Ammon's horn (tissue), 1 donor: ENCODE data around the gene S100A16.
"Not testable (repeated sequence)": the region's sequence is repeated elsewhere in the genome, so short reads cannot be mapped to it uniquely, and the experiment has no call there.

Experiments used
- DNase-seq: peaks from one replicate; pipeline ENCODE4 v3.0.0-alpha.2; 2016; ENCODE audit warnings: low spot score

The S100A16 gene

DNA sequence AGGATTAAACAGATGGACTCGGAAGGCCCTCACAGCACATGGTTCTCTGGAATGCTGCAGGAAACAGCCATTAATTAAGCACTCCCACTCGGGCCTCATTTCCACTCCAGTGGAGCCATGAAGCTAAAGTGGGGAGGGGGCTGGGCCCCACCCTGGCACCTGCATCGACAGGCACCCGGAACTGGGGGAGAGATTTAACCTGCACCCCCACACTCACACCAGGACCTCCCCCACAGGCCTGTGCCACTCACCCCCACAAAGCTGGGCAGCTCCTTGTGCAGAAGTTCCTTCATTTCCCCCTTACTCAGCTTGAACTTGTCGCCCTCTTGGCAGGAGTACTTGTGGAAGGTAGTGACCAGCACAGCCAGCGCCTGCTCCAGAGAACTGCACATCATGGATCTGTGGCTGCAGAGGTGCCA is 49.4 kb downstream of the S100A16 start:
- no peak for DNase-seq

DNA sequence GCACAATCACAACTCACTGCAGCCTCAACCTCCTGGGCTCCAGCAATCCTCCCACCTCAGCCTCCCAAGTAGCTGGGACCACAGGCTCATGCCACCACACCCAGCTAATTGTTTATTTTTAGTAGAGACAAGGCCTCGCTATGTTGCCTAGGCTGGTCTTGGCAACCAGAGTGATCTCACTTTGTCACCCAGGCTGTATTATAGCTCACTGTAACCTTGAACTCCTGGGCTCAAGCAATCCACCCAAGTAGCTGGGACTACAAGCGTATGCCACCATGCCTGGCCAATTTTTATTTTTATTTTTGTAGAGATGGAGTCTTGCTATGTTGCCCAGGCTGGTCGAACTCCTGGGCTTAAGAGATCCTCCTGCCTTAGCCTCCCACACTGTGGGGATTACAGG is 50.9 kb downstream of the S100A16 start:
- DNase-seq: not testable (repeated sequence)

DNA sequence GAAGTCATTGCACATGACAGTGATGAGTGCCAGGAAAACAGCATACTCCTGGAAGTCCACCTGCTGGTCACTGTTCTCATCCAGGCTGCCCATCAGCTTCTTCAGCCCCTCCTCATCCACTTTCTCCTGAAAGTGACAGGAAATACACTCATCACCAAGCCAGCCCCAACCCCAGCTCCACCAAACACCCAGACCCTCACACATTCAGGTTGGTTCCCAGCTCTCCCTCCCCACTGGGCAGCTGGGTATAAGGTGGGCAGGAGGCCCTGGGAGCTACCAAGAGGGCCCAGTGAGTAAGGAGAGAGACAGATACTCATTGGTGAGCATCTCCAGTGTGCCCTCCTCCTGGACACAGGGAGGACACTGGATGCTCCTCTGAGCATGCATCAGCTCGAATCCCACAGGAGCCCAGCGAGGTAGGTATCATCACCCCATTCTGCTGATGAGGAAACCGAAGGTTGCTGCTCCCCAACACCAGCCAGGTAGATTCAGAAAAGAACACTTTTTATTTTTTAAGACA is 51.4 kb downstream of the S100A16 start:
- no peak for DNase-seq

DNA sequence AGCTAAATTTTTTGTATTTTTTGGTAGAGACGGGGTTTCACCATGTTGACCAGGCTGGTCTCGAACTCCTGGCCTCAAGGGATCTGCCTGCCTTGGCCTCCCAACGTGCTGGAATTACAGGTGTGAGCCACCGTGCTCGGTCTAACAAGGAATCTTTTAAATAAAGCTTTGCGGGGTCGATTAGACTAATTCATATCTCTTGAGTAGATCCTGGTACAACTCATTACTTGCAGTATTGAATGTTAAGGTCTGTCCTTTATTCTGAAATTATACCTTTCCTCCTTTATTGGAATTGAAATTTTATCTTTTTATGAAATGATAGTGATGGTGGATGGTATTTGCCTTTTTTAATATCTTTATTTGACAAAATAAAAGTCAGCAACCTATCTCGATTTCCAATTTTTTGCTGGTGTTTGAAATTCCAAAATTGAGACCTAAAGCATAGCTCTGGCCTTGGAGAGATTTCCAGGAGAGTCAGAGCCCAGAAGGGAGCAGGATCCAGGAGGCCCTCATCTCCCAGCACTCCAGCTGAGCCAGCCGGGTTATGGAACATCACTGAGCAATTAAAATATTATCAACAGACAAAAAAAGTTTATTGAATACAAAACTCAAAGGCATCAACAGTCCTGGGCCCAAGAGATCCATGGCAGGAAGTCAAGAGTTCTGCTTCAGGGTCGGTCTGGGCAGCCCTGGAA is 52.0 kb downstream of the S100A16 start:
- no peak for DNase-seq

DNA sequence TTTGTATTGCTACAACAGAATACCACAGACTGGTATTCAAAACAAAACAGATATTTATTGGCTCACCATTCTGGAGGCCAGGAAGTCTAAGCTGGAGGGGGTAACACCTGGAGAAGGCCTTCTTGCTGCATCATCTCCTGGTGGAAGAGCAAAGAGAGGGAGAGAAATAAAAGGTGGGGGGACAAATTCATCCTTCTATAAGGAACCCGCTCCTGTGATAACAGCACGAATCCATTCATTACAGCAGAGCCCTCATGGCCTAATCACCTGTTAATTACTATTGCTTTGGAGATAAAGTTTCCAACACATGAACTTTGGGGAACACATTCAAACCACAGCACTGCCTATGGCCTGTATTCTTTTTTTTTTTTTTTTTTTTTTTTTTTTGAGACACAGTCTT is 52.7 kb downstream of the S100A16 start:
- DNase-seq: no peak

DNA sequence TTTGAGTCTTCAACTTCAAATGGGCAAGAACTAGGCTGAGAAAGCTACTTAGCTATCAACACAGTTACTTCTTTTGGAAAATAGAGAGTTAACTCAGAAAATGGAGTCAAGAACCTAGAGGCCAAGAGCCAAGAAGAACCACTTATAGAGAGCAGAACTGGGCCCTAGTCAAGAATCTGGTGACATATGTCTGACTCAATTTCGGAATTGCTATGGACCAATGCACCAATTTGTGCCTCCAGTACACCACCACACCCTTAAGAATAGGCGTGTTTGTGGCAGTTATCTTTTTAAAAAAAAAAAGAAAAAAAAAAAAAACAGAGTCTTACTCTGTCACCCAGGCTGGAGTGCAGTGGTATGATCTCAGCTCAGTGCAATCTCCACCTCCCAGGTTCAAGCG is 55.1 kb downstream of the S100A16 start:
- no peak for DNase-seq
